H1 (cell line): ENCODE data around the gene PLD3. TPM values are rescaled to one million over a fixed set of nuclear protein-coding genes. Genes with fewer than 3 reads are reported as not detected.

ENCODE experiments used
- CREB1 ChIP-seq: IDR thresholded peaks from 2 replicates; pipeline ENCODE4 v1.6.1; 2012; ENCODE audit warnings: inconsistent platforms
- ZNF274 ChIP-seq: IDR thresholded peaks from 2 replicates; pipeline ENCODE4 v1.7.0; 2012; ENCODE audit warnings: low read length, borderline replicate concordance; ENCODE audit errors: extremely low read depth
- polyA plus RNA-seq, 7 experiments: library from polyadenylated mRNA; depleted of rRNA in 3 of 7; stranded (reverse) in 5 of 7; unstranded in 2 of 7; fragments of >200 nt in 5 of 7; fragments of 200-250 nt in 2 of 7; gene quantifications; 1 replicate in 5 of 7; 2 replicates in 1 of 7; 4 replicates in 1 of 7; pipeline versions ENCODE4 v1.2.1 to v1.2.3, GENCODE V29; 2011 to 2013; ENCODE audit warnings: missing spikeins in 2 of 7, mixed read lengths in 2 of 7
- total RNA-seq: library from RNA; stranded (reverse); fragmentation: NEBNext Ultra II Directional; extraction: Animal tissue kit (Norgen Biotek cat#: 25700); gene quantifications from 2 replicates; pipeline ENCODE4 v1.2.1, GENCODE V29; 2021

PLD3 gene
- total and polyA plus RNA-seq, 2 of the 8 experiments (the other 6 are each of a cell fraction or from before 2014, with no cell fraction given): 180 to 543 TPM

DNA sequence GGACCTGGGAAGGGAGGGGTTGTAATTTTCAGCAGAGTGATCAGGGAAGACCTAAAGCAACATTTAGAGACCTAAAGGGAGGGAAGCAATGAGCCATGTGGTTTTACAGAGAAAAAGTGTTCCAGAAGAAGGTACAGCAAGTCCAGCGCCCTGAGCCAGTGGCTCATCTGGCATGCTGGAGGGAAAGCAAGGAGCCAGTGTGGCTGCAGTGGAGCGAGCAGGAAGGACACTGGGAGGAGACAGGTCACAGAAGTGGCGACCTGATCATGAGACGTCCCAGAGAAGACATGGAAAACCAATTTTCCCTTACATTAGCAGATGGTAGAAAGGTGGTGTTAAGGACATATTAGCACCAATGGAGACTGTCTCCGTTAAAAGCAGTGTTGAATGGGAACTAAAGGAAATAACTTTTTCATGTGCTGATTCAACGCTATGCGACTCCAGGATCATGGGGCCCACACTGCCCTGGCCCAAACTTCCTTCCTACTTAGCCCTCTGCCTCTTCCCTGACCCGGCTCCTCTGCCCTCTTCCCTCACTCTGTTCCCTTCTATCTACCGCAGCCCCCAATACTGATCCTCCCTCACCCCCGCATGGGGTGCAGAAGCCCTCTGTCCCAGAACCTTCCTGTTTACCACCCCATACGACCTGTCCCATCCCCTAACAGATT, 5.7 kb upstream of the PLD3 start (continued):
- TF ChIP-seq ZNF274: no peak
- no peak for TF ChIP-seq CREB1
- TF ChIP-seq, all 59 proteins: peak for 0
